Esophagus muscularis mucosa (tissue), 4 donors: ENCODE data around the gene SLC23A3.

ENCODE experiments used
- CTCF ChIP-seq, 3 experiments: fragments of 200-600 bp in 2 of 3; fragments of 450-650 bp in 1 of 3; sonication (generic) in 2 of 3; IDR thresholded peaks; one replicate each; pipeline ENCODE4 v1.5.1; 2017 to 2019; ENCODE audit warnings: antibody characterized with exemption in 3 of 3, mild to moderate bottlenecking in 2 of 3, moderate library complexity in 1 of 3
- EP300 ChIP-seq: sonication (generic); formaldehyde crosslinking; IDR thresholded peaks from one replicate; pipeline ENCODE4 v1.6.1; 2017; ENCODE audit warnings: antibody characterized with exemption
- POLR2AphosphoS5 ChIP-seq, 2 donors: sonication (generic); formaldehyde crosslinking; IDR thresholded peaks; one replicate each; pipeline ENCODE4 v1.6.1; 2017; ENCODE audit warnings: antibody characterized with exemption in 2 of 2

- TF ChIP-seq CTCF (IDR thresholded peaks at IDR 0.05) (no peak), POLR2AphosphoS5 (IDR thresholded peaks at IDR 0.05) (no peak), EP300 (no peak)
These were observed 5.0 kb upstream of the SLC23A3 start for GRCh38 chr2:219174801-219175200.
